H1 (cell line): ENCODE results near the gene RXFP4. TPM values are rescaled to one million over a fixed set of nuclear protein-coding genes. Genes with fewer than 3 reads are reported as not detected.

Source experiments
- CTCF ChIA-PET: fragments of 300-600 bp; sonication (Branson Sonifier 250); formaldehyde crosslinking; loops from one replicate; lab custom pipeline; 2021; ENCODE audit not compliant: partially characterized antibody; lab: Charles Lee
- POLR2A ChIA-PET: fragments of 300-600 bp; sonication (Branson Sonifier 250); formaldehyde crosslinking; loops from one replicate; lab custom pipeline; 2021; ENCODE audit warnings: inconsistent platforms; ENCODE audit not compliant: partially characterized antibody; lab: Charles Lee
- DNase-seq, 2 experiments: peaks; one replicate each; pipeline versions ENCODE4 v3.0.0 to v3.0.0-alpha.2; 2010 to 2022; ENCODE audit warnings: low spot score in 2 of 2, low read depth in 1 of 2, mixed read lengths in 1 of 2
- FAIRE-seq: peaks from 2 replicates; lab custom pipeline; 2011; peaks lifted over from hg19 to GRCh38; lab: Jason Lieb, UNC
- H2AFZ ChIP-seq: 2 replicates; pipeline ENCODE4 v1.8.1; 2012; ENCODE audit warnings: low read length, inconsistent platforms
- H2AK5ac ChIP-seq: 2 replicates; pipeline ENCODE4 v1.6.1; 2013; ENCODE audit warnings: low read depth, low read length
- H2BK120ac ChIP-seq: replicated peaks from 2 replicates; pipeline ENCODE3; 2013; ENCODE audit warnings: low read depth, low read length, inconsistent platforms
- H2BK12ac ChIP-seq: 2 replicates; pipeline ENCODE4 v1.6.1; 2013; ENCODE audit warnings: low read depth, low read length
- H2BK15ac ChIP-seq: 2 replicates; pipeline ENCODE4 v1.6.1; 2013; ENCODE audit warnings: low read length
- H2BK20ac ChIP-seq: 2 replicates; pipeline ENCODE4 v1.6.1; 2013; ENCODE audit warnings: low read length
- H2BK5ac ChIP-seq: 2 replicates; pipeline ENCODE4 v1.6.1; 2013; ENCODE audit warnings: low read depth, low read length
- H3K14ac ChIP-seq: 2 replicates; pipeline ENCODE4 v1.6.1; 2013; ENCODE audit warnings: inconsistent platforms; ENCODE audit not compliant: insufficient read length
- H3K18ac ChIP-seq: 2 replicates; pipeline ENCODE4 v1.6.1; 2013; ENCODE audit warnings: low read length; ENCODE audit errors: extremely low read depth
- H3K23ac ChIP-seq: 2 replicates; pipeline ENCODE4 v1.6.1; 2013; ENCODE audit warnings: inconsistent platforms; ENCODE audit not compliant: insufficient read length
- H3K23me2 ChIP-seq: 2 replicates; pipeline ENCODE4 v1.6.1; 2013; ENCODE audit warnings: low read depth, low read length
- H3K27ac ChIP-seq: 2 replicates; pipeline ENCODE4 v1.6.1; 2011; ENCODE audit warnings: low read depth, low read length, inconsistent platforms
- H3K27me3 ChIP-seq, 4 experiments: replicated peaks in 1 of 4; 1 replicate in 1 of 4; 2 replicates in 3 of 4; pipeline versions ENCODE4 v1.6.1 to v1.8.1; 2011 to 2013; ENCODE audit warnings: low read length in 3 of 4, mild to moderate bottlenecking in 3 of 4, inconsistent platforms in 2 of 4, mixed read lengths in 2 of 4, moderate library complexity in 1 of 4; ENCODE audit not compliant: control insufficient read depth in 3 of 4, insufficient read depth in 3 of 4; ENCODE audit errors: extremely low read depth in 1 of 4
- H3K36me3 ChIP-seq, 4 experiments: 2 replicates each; pipeline versions ENCODE4 v1.6.1 to v1.8.1; 2011 to 2013; ENCODE audit warnings: mild to moderate bottlenecking in 4 of 4, low read length in 3 of 4, moderate library complexity in 2 of 4, control low read depth in 1 of 4, inconsistent platforms in 1 of 4; ENCODE audit not compliant: insufficient read depth in 4 of 4, control insufficient read depth in 2 of 4
- H3K4ac ChIP-seq: replicated peaks from 2 replicates; pipeline ENCODE3; 2013; ENCODE audit warnings: low read length, low read depth, mixed read lengths, inconsistent platforms; ENCODE audit not compliant: insufficient read length
- H3K4me1 ChIP-seq, 4 experiments: replicated peaks in 1 of 4; 1 replicate in 1 of 4; 2 replicates in 3 of 4; pipeline versions ENCODE4 v1.6.1 to v1.8.1; 2011 to 2013; ENCODE audit warnings: low read length in 3 of 4, inconsistent platforms in 2 of 4, mixed read lengths in 1 of 4; ENCODE audit not compliant: insufficient read depth in 4 of 4, control insufficient read depth in 3 of 4
- H3K4me2 ChIP-seq, 2 experiments: 2 replicates each; pipeline versions ENCODE4 v1.6.1 to v1.8.1; 2011 to 2013; ENCODE audit warnings: low read depth in 2 of 2, low read length in 2 of 2, control low read depth in 1 of 2, inconsistent platforms in 1 of 2, mild to moderate bottlenecking in 1 of 2; ENCODE audit not compliant: insufficient read depth in 1 of 2
- H3K4me3 ChIP-seq, 4 experiments: fragments of 200-600, 300-600 bp in 1 of 4; sonication (generic), shearing (Covaris generic), sonication (Bioruptor Twin) in 1 of 4; 2 replicates each; pipeline versions ENCODE4 v1.5.1 to v1.8.1; 2011 to 2016; ENCODE audit warnings: low read length in 4 of 4, low read depth in 3 of 4, control low read depth in 2 of 4, inconsistent platforms in 2 of 4, mild to moderate bottlenecking in 2 of 4, mixed read lengths in 1 of 4, moderate library complexity in 1 of 4; ENCODE audit not compliant: insufficient read depth in 2 of 4; ENCODE audit errors: extremely low read depth in 1 of 4
- H3K56ac ChIP-seq: replicated peaks from 2 replicates; pipeline ENCODE3; 2013; ENCODE audit warnings: low read depth, mild to moderate bottlenecking, mixed read lengths, low read length, inconsistent platforms; ENCODE audit not compliant: insufficient read length
- H3K79me1 ChIP-seq: 2 replicates; pipeline ENCODE4 v1.6.1; 2013; ENCODE audit warnings: low read depth, low read length, control low read depth
- H3K79me2 ChIP-seq, 2 experiments: 2 replicates each; pipeline versions ENCODE4 v1.6.1 to v1.8.1; 2012 to 2013; ENCODE audit warnings: low read length in 2 of 2, mild to moderate bottlenecking in 2 of 2, inconsistent platforms in 1 of 2; ENCODE audit not compliant: insufficient read depth in 2 of 2, control insufficient read depth in 1 of 2
- H3K9ac ChIP-seq, 4 experiments: replicated peaks in 1 of 4; 1 replicate in 1 of 4; 2 replicates in 3 of 4; pipeline versions ENCODE4 v1.6.1 to v1.8.1; 2011 to 2013; ENCODE audit warnings: low read depth in 3 of 4, low read length in 3 of 4, control low read depth in 2 of 4, mild to moderate bottlenecking in 2 of 4, moderate library complexity in 2 of 4, inconsistent platforms in 1 of 4; ENCODE audit errors: extremely low read depth in 1 of 4
- H3K9me3 ChIP-seq, 2 experiments: 2 replicates each; pipeline versions ENCODE4 v1.6.1 to v1.8.1; 2012 to 2013; ENCODE audit warnings: mild to moderate bottlenecking in 2 of 2, moderate library complexity in 2 of 2, control low read depth in 1 of 2, inconsistent platforms in 1 of 2, low read depth in 1 of 2, low read length in 1 of 2, mixed read lengths in 1 of 2; ENCODE audit not compliant: insufficient read depth in 2 of 2
- H4K20me1 ChIP-seq, 2 experiments: replicated peaks in 1 of 2; 2 replicates each; pipeline versions ENCODE3 to v1.8.1; 2011 to 2013; ENCODE audit warnings: inconsistent platforms in 2 of 2, low read length in 2 of 2, mild to moderate bottlenecking in 1 of 2; ENCODE audit not compliant: insufficient read depth in 2 of 2, control insufficient read depth in 1 of 2
- H4K5ac ChIP-seq: 2 replicates; pipeline ENCODE4 v1.6.1; 2013; ENCODE audit warnings: low read length, low read depth, mixed read lengths, inconsistent platforms; ENCODE audit not compliant: insufficient read length
- H4K8ac ChIP-seq: 2 replicates; pipeline ENCODE4 v1.8.0; 2013; ENCODE audit warnings: mild to moderate bottlenecking, moderate library complexity, low read length, inconsistent platforms; ENCODE audit not compliant: insufficient read depth; ENCODE audit errors: extremely low read depth
- H4K91ac ChIP-seq: replicated peaks from 2 replicates; pipeline ENCODE3; 2013; ENCODE audit warnings: low read length, mixed read lengths, inconsistent platforms; ENCODE audit not compliant: insufficient read length
- CBX5 ChIP-seq: fragments of 300-800, 300-1000 bp; sonication (generic); IDR thresholded peaks from 2 replicates; pipeline ENCODE4 v1.7.1; 2016; ENCODE audit warnings: antibody characterized with exemption, low read length, low read depth
- CREB1 ChIP-seq: IDR thresholded peaks from 2 replicates; pipeline ENCODE4 v1.6.1; 2012; ENCODE audit warnings: inconsistent platforms
- GABPA ChIP-seq: IDR thresholded peaks from 2 replicates; pipeline ENCODE4 v1.6.1; 2011; ENCODE audit warnings: mild to moderate bottlenecking, low read length, moderate library complexity, borderline replicate concordance; ENCODE audit not compliant: insufficient read depth
- KDM4A ChIP-seq: IDR thresholded peaks from one replicate; pipeline ENCODE4 v1.7.1; 2012; ENCODE audit warnings: low read depth, mild to moderate bottlenecking, moderate library complexity, low read length, inconsistent platforms; ENCODE audit not compliant: severe bottlenecking
- POU5F1 ChIP-seq: IDR thresholded peaks from 2 replicates; pipeline ENCODE4 v1.6.1; 2011; ENCODE audit warnings: low read depth, mild to moderate bottlenecking, low read length, moderate library complexity
- RAD21 ChIP-seq, 2 experiments: IDR thresholded peaks in 1 of 2; conservative IDR thresholded peaks in 1 of 2; 2 replicates each; pipeline ENCODE4 v1.6.1; 2011; ENCODE audit warnings: low read depth in 2 of 2, low read length in 2 of 2, improper control_type of control experiment in 1 of 2, inconsistent platforms in 1 of 2, mild to moderate bottlenecking in 1 of 2, moderate library complexity in 1 of 2
- RBBP5 ChIP-seq: IDR thresholded peaks from 2 replicates; pipeline ENCODE4 v1.7.1; 2012; ENCODE audit warnings: low read depth, mild to moderate bottlenecking, inconsistent platforms, low read length, moderate library complexity, borderline replicate concordance
- RFX5 ChIP-seq: IDR thresholded peaks from 2 replicates; pipeline ENCODE4 v1.6.1; 2011; ENCODE audit warnings: low read depth, low read length, improper control_type of control experiment, borderline replicate concordance
- RXRA ChIP-seq: IDR thresholded peaks from 2 replicates; pipeline ENCODE4 v1.6.1; 2011; ENCODE audit warnings: low read depth, mild to moderate bottlenecking, low read length, moderate library complexity; ENCODE audit not compliant: insufficient read depth
- SAP30 ChIP-seq: fragments of 300-600 bp; sonication (generic); IDR thresholded peaks from 2 replicates; pipeline ENCODE4 v1.7.1; 2012; ENCODE audit warnings: low read length, moderate library complexity, mild to moderate bottlenecking, inconsistent platforms; ENCODE audit not compliant: insufficient read depth, insufficient replicate concordance
- WGBS, 2 experiments: shearing (Covaris generic) in 1 of 2; methylation state at CpG; one replicate each; pipeline versions ENCODE4 v1.1.6 to v1.1.7; 2013 to 2015; ENCODE audit warnings: low lambda C conversion rate in 2 of 2, mixed read lengths in 2 of 2, inconsistent platforms in 1 of 2, low coverage in 1 of 2, missing lambda C conversion rate in 1 of 2; ENCODE audit not compliant: insufficient replicate concordance in 2 of 2, insufficient coverage in 1 of 2, insufficient read length in 1 of 2; ENCODE audit errors: extremely low coverage in 1 of 2, missing lambda C conversion rate in 1 of 2; 5-methylcytosine and 5-hydroxymethylcytosine counted together
- polyA plus RNA-seq, 7 experiments: library from polyadenylated mRNA; depleted of rRNA in 3 of 7; stranded (reverse) in 5 of 7; unstranded in 2 of 7; fragments of >200 nt in 5 of 7; fragments of 200-250 nt in 2 of 7; gene quantifications; 1 replicate in 5 of 7; 2 replicates in 1 of 7; 4 replicates in 1 of 7; pipeline versions ENCODE4 v1.2.1 to v1.2.3, GENCODE V29; 2011 to 2013; ENCODE audit warnings: missing spikeins in 2 of 7, mixed read lengths in 2 of 7
- total RNA-seq: library from RNA; stranded (reverse); fragmentation: NEBNext Ultra II Directional; extraction: Animal tissue kit (Norgen Biotek cat#: 25700); gene quantifications from 2 replicates; pipeline ENCODE4 v1.2.1, GENCODE V29; 2021

RXFP4 gene
- total and polyA plus RNA-seq, 2 of the 8 experiments (the other 6 are each of a cell fraction or from before 2014, with no cell fraction given): not detected

GRCh38 chr1:155989242-155990004 lies 48.0 kb downstream of the RXFP4 start:
- Histone ChIP-seq H3K4me1 (peaks cover 0 to 10% (median 5%) of the 10 kb centered on the region in 4 experiments; a peak in 5 of 7 replicates), H2BK12ac (no peak overlapping the region), H2BK5ac (peak overlapping the region; percentile 31; the same call in 1 of the 2 replicates), H2AK5ac (no peak overlapping the region), H4K20me1 (no peaks in the 10 kb centered on the region), H4K91ac (peak overlapping the region; percentile 82), H3K27ac (no peak overlapping the region; the same call in 1 of the 2 replicates), H4K8ac (0 out of 2 replicates have a peak overlapping the region, but pooled peaks have one; percentile 58), H3K4me2 (peak overlapping the region in 1 of 2 experiments; percentile 32; a peak in 2 of 4 replicates), H3K79me1 (no peaks in the 10 kb centered on the region), H3K14ac (no peak overlapping the region), H2BK120ac (no peak overlapping the region), H3K9ac (no peak overlapping the region), H3K27me3 (no peaks in the 10 kb centered on the region), H3K4me3 (no peak overlapping the region; a peak in 1 of 8 replicates), H4K5ac (peak overlapping the region; percentile 18), H3K56ac (no peak overlapping the region), H2AFZ (no peak overlapping the region; the same call in 1 of the 2 replicates), H2BK20ac (no peak overlapping the region), H2BK15ac (peak overlapping the region; percentile 6; the same call in 1 of the 2 replicates), H3K23ac (no peak overlapping the region), H3K23me2 (no peaks in the 10 kb centered on the region), H3K4ac (no peak overlapping the region), H3K18ac (no peak overlapping the region), H3K79me2 (no peaks in the 10 kb centered on the region), H3K9me3 (no peaks in the 10 kb centered on the region), H3K36me3 (no peaks in the 10 kb centered on the region)
- CTCF ChIA-PET: interaction anchor here (0.6 to 5.4 kb wide), 42 partner anchors 9 to 248 kb away, joined by 3 to 126 read pairs (median 5); partner anchors contain the start of genes ARHGEF2, RAB25 and SSR2
- WGBS, 2 experiments: 57% methylated on average over 9 of the region's 9 CpGs; no CpG with 5 or more reads in 1 of the 2 experiments
- FAIRE-seq (peak; percentile 24), DNase-seq (peak in 1 of 2 experiments; percentile 91)
- POLR2A ChIA-PET: interaction anchor here (0.6 to 19.2 kb wide), 7 partner anchors 8 to 90 kb away, joined by 3 to 282 read pairs (median 4); partner anchors contain the start of genes ARHGEF2 and KHDC4
- no peak for TF ChIP-seq RXRA
- no peak for TF ChIP-seq SAP30
- TF ChIP-seq GABPA: peak; percentile 54; the same call in 1 of the 2 replicates
- TF ChIP-seq RFX5: peak; percentile 3; the same call in 1 of the 2 replicates
- TF ChIP-seq POU5F1: no peak
- 0 out of 2 replicates have a peak, but pooled peaks have one; percentile 11 for TF ChIP-seq CREB1
- TF ChIP-seq RAD21 (IDR thresholded peaks at IDR 0.05 in 1 of 2, conservative IDR thresholded peaks at IDR 0.05 in 1 of 2; ENCODE audit: low read depth in 2 of 2, low read length in 2 of 2): peak; percentile 97 to 98
- no peak for TF ChIP-seq CBX5
- TF ChIP-seq KDM4A: no peak
- TF ChIP-seq RBBP5: no peak
